Adrenal gland (tissue), 19 donors: ENCODE results near the gene ADAMTS16. TPM values are rescaled to one million over a fixed set of nuclear protein-coding genes. Genes with fewer than 3 reads are reported as not detected.
A peak's percentile ranks its signal among the peaks of the same experiment; 100 is the strongest.

Experiments used
- DNase-seq, 7 donors: peaks; one replicate each; pipeline ENCODE4 v3.0.0-alpha.2; 2019 to 2020
- H3K27ac ChIP-seq, 5 donors: fragments of 200-600 bp; sonication (generic) in 4 of 5; 1 replicate in 3 of 5; 2 replicates in 2 of 5; pipeline versions ENCODE4 v1.5.1 to v1.8.0; 2016 to 2020; ENCODE audit warnings: mild to moderate bottlenecking in 1 of 5
- H3K27me3 ChIP-seq: fragments of 200-600 bp; 2 replicates; pipeline ENCODE4 v1.8.0; 2021
- H3K36me3 ChIP-seq, 2 donors: fragments of 200-600 bp; replicated peaks in 1 of 2; 1 replicate in 1 of 2; 2 replicates in 1 of 2; pipeline versions ENCODE4 v1.5.1 to v1.8.0; 2018 to 2022
- H3K4me1 ChIP-seq, 2 donors: fragments of 200-600 bp; replicated peaks in 1 of 2; 1 replicate in 1 of 2; 2 replicates in 1 of 2; pipeline versions ENCODE4 v1.5.1 to v1.8.0; 2018 to 2021
- H3K4me3 ChIP-seq, 4 donors: fragments of 200-600 bp; sonication (generic) in 3 of 4; one replicate each; pipeline ENCODE4 v1.5.1; 2016 to 2018
- H3K9me3 ChIP-seq, 3 donors: fragments of 200-600 bp; sonication (generic) in 1 of 3; replicated peaks in 1 of 3; 1 replicate in 2 of 3; 2 replicates in 1 of 3; pipeline versions ENCODE4 v1.5.1 to v1.8.0; 2016 to 2021
- POLR2A ChIP-seq, 2 donors: fragments of 450-650 bp; IDR thresholded peaks; one replicate each; pipeline ENCODE4 v1.6.1; 2017; ENCODE audit warnings: antibody characterized with exemption in 2 of 2, mild to moderate bottlenecking in 2 of 2, moderate library complexity in 1 of 2
- WGBS, 4 donors: extraction: QIAGEN DNeasy Blood & Tissue Kit in 2 of 4; methylation state at CpG; one replicate each; pipeline versions ENCODE4 v1.1.5 to v1.1.7; 2013 to 2017; 5-methylcytosine and 5-hydroxymethylcytosine counted together
- intact Hi-C, 2 donors: fragments of 100-400 bp; cut with DNase I; formaldehyde crosslinking; loops; one replicate each; pipeline versions ENCODE4 v1.14.1 to v1.15.0; 2022 to 2023
- long read RNA-seq, 10 donors: library from polyadenylated mRNA in 3 of 10; unstranded in 2 of 10; stranded (forward) in 1 of 10; transcript quantifications; one replicate each; pipeline ENCODE4 v2.0.0 and lab custom pipeline, GENCODE V29; 2021 to 2026
- polyA plus RNA-seq, 3 donors: library from polyadenylated mRNA; stranded (reverse); fragments of 200-250 nt in 2 of 3; fragments of 350-450 nt in 1 of 3; fragmentation: Illumina TruSeq in 1 of 3; extraction: RNeasy Lipid Tissue Mini Kit (QIAGEN cat#74804) in 1 of 3; gene quantifications; one replicate each; pipeline ENCODE4 v1.2.3, GENCODE V29; 2013 to 2014
- total RNA-seq, 9 donors: library from RNA; depleted of rRNA in 4 of 9; stranded (reverse); fragments of >200 nt in 4 of 9; fragments of 120-200 nt in 1 of 9; fragmentation: NEBNext Ultra II Directional in 1 of 9; extraction: Animal tissue kit (Norgen Biotek cat#: 25700) in 1 of 9; gene quantifications; one replicate each; pipeline versions ENCODE4 v1.1.0 to v1.2.4, GENCODE V29; 2013 to 2023
- TF ChIP-seq, protein P1 (sequence below), 6 experiments: fragments of 450-650 bp in 4 of 6; fragments of 200-600 bp in 2 of 6; sonication (generic) in 1 of 6; IDR thresholded peaks; 1 replicate in 5 of 6; 2 replicates in 1 of 6; pipeline versions ENCODE4 v1.5.1 to v1.8.0; 2016 to 2021; ENCODE audit warnings: antibody characterized with exemption in 6 of 6, mild to moderate bottlenecking in 2 of 6, moderate library complexity in 1 of 6
- donor health status: healthy with polysubstance abuse.
- donor health status: Bipolar disorder and iron deficiency.
- donor health status: DM: yes; HTN: yes; CAD: no.
- donor health status: DM: no; HTN: no; CAD: no.
- donor health status: DM: no; HTN: no; CAD: no.
- donor health status: DM: yes; HTN: yes; CAD: no.

The ADAMTS16 gene
- 1 to 10 TPM in 1 of 9 donors, under 1 TPM in 1, not detected in 7; 0.31 to 3.7 TPM for total RNA-seq
- under 1 TPM in 2 of 3 donors, not detected in 1; 0.07 to 0.08 TPM for polyA plus RNA-seq
- long read RNA-seq, donor 1 = 0 reads
- long read RNA-seq, donor 2 = 0 reads
- long read RNA-seq, donor 3 = 0 reads
- long read RNA-seq, donor 4 = 0 reads
- long read RNA-seq, donor 5 = 0 reads
- long read RNA-seq, donor 6 = 0 reads
- long read RNA-seq, donor 7 = 0 reads
- long read RNA-seq, donor 8 = 0 reads
- long read RNA-seq, donor 9 = 0 reads
- long read RNA-seq, donor 10 = 0 reads

DNA sequence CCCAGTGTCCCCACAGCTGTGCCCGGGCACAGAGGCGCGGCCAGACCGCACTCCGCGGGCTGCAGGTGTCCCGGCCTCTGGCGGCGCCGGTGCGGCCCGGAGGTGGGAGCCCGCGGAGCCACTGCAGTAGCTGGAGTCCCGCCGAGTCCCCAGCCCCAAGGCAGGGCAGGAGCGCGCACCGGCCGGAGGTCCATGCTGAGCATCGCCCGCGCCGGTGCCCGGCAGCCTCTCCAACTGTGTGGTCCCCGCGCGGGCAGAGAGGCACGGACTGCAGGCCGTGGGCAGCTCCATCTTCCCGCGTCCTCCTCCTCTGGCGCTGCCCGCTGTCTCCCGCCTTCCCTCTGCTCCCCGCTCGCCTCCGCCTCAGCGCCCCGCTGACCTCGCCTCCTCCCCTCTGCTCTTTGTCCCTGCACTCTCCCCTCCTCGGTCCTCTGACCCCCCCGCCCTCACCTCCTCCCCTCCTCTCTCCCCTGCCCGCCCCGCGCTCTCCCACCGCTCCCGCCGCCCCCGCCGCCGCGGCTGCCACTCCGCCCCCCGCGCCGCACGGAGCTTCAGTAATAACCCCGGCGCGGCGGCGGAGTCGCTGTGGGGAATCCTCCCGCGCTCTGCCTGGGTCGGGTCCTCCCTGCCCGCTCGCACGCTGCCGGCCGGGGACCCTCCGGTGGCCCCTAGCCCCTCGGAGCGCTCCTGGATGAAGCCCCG is at the start of gene ADAMTS16:
Gene ADAMTS16 (plus strand): TSS at position 554 of the 702 bp plus-strand sequence. CDS start 138 bp downstream, at position 692.
- no peaks in the 10 kb centered on the region for H3K36me3 ChIP-seq
- TF ChIP-seq, protein P1, sequence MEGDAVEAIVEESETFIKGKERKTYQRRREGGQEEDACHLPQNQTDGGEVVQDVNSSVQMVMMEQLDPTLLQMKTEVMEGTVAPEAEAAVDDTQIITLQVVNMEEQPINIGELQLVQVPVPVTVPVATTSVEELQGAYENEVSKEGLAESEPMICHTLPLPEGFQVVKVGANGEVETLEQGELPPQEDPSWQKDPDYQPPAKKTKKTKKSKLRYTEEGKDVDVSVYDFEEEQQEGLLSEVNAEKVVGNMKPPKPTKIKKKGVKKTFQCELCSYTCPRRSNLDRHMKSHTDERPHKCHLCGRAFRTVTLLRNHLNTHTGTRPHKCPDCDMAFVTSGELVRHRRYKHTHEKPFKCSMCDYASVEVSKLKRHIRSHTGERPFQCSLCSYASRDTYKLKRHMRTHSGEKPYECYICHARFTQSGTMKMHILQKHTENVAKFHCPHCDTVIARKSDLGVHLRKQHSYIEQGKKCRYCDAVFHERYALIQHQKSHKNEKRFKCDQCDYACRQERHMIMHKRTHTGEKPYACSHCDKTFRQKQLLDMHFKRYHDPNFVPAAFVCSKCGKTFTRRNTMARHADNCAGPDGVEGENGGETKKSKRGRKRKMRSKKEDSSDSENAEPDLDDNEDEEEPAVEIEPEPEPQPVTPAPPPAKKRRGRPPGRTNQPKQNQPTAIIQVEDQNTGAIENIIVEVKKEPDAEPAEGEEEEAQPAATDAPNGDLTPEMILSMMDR (IDR thresholded peaks at IDR 0.05) = no peak
- no peak for TF ChIP-seq POLR2A (IDR thresholded peaks at IDR 0.05)
- peaks cover 0 to 6% of the 10 kb centered on the region in 2 donors for H3K4me1 ChIP-seq
- no peaks in the 10 kb centered on the region for H3K9me3 ChIP-seq
- intact Hi-C loops = loop anchor here in 1 of 2 donors (5.0 kb wide), 2 partner anchors 257 to 277 kb away; no protein-coding TSS in a partner anchor
- no peak for DNase-seq
- H3K4me3 ChIP-seq = peak within 1 kb of the TSS in 1 of 4 donors; percentile 11
- no peak within 1 kb of the TSS for H3K27ac ChIP-seq
- 0 to 2% (median 1%) methylated on average over 12 to 75 of the region's 76 CpGs for WGBS, 4 donors
- peaks cover 22% of the 10 kb centered on the region for H3K27me3 ChIP-seq

DNA sequence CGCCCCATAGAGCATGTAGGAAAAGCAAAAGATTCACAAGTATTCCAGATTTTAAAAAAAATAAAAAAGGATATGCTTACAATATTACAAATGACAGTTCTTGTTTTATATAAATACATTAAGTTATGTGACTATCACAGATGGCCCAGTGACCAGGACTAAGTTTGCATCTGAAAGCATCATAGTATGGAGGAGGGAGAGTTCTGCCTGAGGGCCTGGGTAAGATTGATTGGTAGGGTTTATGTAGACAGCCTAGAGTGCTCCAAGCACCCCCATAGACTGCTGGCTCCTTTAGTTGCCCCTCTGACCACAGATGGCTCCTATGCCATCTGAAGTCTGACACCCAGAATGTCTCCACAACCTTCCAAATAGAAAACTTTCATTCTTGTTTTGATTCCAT is 48.0 kb upstream of the ADAMTS16 start:
- 23 to 62% (median 32%) methylated on average over 1 of the region's 1 CpG for WGBS, 4 donors
- Histone ChIP-seq H3K27me3 (no peaks in the 10 kb centered on the region), H3K4me3 (no peak overlapping the region), H3K9me3 (no peaks in the 10 kb centered on the region), H3K36me3 (no peaks in the 10 kb centered on the region), H3K27ac (no peak overlapping the region), H3K4me1 (no peaks in the 10 kb centered on the region)
- no peak for TF ChIP-seq POLR2A (IDR thresholded peaks at IDR 0.05)
- TF ChIP-seq, protein P1 (IDR thresholded peaks at IDR 0.05) = no peak
- no peak for DNase-seq
- intact Hi-C loops = no loop called here

DNA sequence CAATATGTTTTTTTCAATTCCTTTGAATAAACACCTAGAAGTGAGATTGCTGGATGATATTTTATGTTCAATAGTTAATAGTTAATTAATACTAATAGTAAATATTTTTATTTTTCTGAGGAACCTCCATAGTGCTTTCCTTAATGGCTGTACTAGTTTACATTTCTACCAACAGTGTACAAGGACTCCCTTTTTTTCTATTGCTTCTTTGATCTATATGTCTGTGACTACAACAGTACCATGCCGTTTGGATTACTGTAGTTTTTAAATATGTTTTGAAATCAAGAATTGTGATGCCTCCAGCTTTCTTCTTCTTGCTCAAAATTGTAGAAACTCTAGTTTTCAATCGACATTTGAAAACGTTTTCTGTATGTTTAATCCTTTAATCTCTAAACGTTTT is 39.5 kb upstream of the ADAMTS16 start:
- H3K4me3 ChIP-seq = no peak overlapping the region
- no peak for TF ChIP-seq POLR2A (IDR thresholded peaks at IDR 0.05)
- TF ChIP-seq, protein P1 (IDR thresholded peaks at IDR 0.05) = no peak
- WGBS, 4 donors = 63 to 82% (median 74%) methylated on average over 4 of the region's 4 CpGs
- H3K9me3 ChIP-seq = no peaks in the 10 kb centered on the region
- intact Hi-C loops = no loop called here
- H3K27ac ChIP-seq = no peak overlapping the region
- H3K27me3 ChIP-seq = no peaks in the 10 kb centered on the region
- no peaks in the 10 kb centered on the region for H3K36me3 ChIP-seq
- H3K4me1 ChIP-seq = no peaks in the 10 kb centered on the region
- DNase-seq = no peak

GRCh38 chr5:5101676-5102075 is 38.5 kb upstream of the ADAMTS16 start:
- Histone ChIP-seq H3K27ac (no peak overlapping the region), H3K4me3 (no peak overlapping the region), H3K9me3 (no peaks in the 10 kb centered on the region), H3K27me3 (no peaks in the 10 kb centered on the region), H3K36me3 (no peaks in the 10 kb centered on the region), H3K4me1 (no peaks in the 10 kb centered on the region)
- 53 to 75% (median 70%) methylated on average over 2 of the region's 2 CpGs for WGBS, 4 donors
- intact Hi-C loops = no loop called here
- TF ChIP-seq POLR2A (IDR thresholded peaks at IDR 0.05) = no peak
- TF ChIP-seq, protein P1 (IDR thresholded peaks at IDR 0.05) = no peak
- no peak for DNase-seq
